Ishikawa (cell line): ENCODE results near the gene LAMP5.

Experiments used
- CEBPB ChIP-seq: IDR thresholded peaks from 2 replicates; pipeline ENCODE4 v1.6.1; 2012
- EGR1 ChIP-seq: IDR thresholded peaks from 2 replicates; pipeline ENCODE4 v1.6.1; 2012
- EP300 ChIP-seq: IDR thresholded peaks from 2 replicates; pipeline ENCODE4 v1.6.1; 2012; ENCODE audit warnings: borderline replicate concordance
- NFIC ChIP-seq: IDR thresholded peaks from 2 replicates; pipeline ENCODE4 v1.6.1; 2012
- RAD21 ChIP-seq: IDR thresholded peaks from 2 replicates; pipeline ENCODE4 v1.6.1; 2012; ENCODE audit warnings: low read depth
- TAF1 ChIP-seq: IDR thresholded peaks from 2 replicates; pipeline ENCODE4 v1.6.1; 2012; ENCODE audit warnings: low read depth, mild to moderate bottlenecking
- TCF12 ChIP-seq: IDR thresholded peaks from 2 replicates; pipeline ENCODE4 v1.6.1; 2012; ENCODE audit warnings: low read depth
- TEAD4 ChIP-seq: IDR thresholded peaks from 2 replicates; pipeline ENCODE4 v1.6.1; 2012
- YY1 ChIP-seq: IDR thresholded peaks from 2 replicates; pipeline ENCODE4 v1.6.1; 2012; ENCODE audit warnings: low read depth
- ZBTB7A ChIP-seq: IDR thresholded peaks from 2 replicates; pipeline ENCODE4 v1.6.1; 2012; ENCODE audit warnings: low read depth
- TF ChIP-seq, protein P1 (sequence below): IDR thresholded peaks from 2 replicates; pipeline ENCODE4 v1.6.1; 2012
- TF ChIP-seq, protein P2 (sequence below): IDR thresholded peaks from 2 replicates; pipeline ENCODE4 v1.6.1; 2012; ENCODE audit warnings: low read depth, mild to moderate bottlenecking

DNA sequence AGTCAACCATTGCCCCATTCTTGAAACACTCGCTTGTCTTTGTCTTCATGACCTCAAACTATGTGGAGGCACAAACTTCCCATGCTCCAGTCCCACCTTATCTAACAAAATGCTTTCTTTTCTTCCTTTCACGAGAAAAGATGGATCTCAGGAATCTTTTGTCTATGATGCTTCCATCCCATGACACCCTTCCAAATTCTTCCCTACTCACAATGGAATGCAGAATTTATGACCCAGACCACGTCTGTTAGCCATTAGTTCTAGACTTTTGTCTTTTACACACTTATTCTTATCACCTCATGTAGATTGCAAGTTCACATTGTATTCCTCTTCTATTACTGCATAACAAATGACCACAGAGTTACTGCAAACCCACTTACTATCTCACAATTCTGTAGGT lies 24.2 kb upstream of the LAMP5 start:
- TF ChIP-seq EGR1 (no peak), EP300 (no peak), TEAD4 (no peak), NFIC (no peak), CEBPB (no peak), TCF12 (no peak), YY1 (no peak), TAF1 (no peak), RAD21 (no peak), ZBTB7A (no peak)
- TF ChIP-seq, protein P1, sequence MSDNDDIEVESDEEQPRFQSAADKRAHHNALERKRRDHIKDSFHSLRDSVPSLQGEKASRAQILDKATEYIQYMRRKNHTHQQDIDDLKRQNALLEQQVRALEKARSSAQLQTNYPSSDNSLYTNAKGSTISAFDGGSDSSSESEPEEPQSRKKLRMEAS, result no peak
- TF ChIP-seq, protein P2, sequence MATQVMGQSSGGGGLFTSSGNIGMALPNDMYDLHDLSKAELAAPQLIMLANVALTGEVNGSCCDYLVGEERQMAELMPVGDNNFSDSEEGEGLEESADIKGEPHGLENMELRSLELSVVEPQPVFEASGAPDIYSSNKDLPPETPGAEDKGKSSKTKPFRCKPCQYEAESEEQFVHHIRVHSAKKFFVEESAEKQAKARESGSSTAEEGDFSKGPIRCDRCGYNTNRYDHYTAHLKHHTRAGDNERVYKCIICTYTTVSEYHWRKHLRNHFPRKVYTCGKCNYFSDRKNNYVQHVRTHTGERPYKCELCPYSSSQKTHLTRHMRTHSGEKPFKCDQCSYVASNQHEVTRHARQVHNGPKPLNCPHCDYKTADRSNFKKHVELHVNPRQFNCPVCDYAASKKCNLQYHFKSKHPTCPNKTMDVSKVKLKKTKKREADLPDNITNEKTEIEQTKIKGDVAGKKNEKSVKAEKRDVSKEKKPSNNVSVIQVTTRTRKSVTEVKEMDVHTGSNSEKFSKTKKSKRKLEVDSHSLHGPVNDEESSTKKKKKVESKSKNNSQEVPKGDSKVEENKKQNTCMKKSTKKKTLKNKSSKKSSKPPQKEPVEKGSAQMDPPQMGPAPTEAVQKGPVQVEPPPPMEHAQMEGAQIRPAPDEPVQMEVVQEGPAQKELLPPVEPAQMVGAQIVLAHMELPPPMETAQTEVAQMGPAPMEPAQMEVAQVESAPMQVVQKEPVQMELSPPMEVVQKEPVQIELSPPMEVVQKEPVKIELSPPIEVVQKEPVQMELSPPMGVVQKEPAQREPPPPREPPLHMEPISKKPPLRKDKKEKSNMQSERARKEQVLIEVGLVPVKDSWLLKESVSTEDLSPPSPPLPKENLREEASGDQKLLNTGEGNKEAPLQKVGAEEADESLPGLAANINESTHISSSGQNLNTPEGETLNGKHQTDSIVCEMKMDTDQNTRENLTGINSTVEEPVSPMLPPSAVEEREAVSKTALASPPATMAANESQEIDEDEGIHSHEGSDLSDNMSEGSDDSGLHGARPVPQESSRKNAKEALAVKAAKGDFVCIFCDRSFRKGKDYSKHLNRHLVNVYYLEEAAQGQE, result no peak
